ENCODE measurements around the gene GPR35. TPM values are rescaled to one million over a fixed set of nuclear protein-coding genes. Genes with fewer than 3 reads are reported as not detected.
"Not testable (repeated sequence)": the region's sequence is repeated elsewhere in the genome, so short reads cannot be mapped to it uniquely, and the experiment has no call there.

GPR35 gene
- total and polyA plus RNA-seq, 11 donors, result 0.48 to 2.7 (median 0.93) TPM; not detected in 1

DNA sequence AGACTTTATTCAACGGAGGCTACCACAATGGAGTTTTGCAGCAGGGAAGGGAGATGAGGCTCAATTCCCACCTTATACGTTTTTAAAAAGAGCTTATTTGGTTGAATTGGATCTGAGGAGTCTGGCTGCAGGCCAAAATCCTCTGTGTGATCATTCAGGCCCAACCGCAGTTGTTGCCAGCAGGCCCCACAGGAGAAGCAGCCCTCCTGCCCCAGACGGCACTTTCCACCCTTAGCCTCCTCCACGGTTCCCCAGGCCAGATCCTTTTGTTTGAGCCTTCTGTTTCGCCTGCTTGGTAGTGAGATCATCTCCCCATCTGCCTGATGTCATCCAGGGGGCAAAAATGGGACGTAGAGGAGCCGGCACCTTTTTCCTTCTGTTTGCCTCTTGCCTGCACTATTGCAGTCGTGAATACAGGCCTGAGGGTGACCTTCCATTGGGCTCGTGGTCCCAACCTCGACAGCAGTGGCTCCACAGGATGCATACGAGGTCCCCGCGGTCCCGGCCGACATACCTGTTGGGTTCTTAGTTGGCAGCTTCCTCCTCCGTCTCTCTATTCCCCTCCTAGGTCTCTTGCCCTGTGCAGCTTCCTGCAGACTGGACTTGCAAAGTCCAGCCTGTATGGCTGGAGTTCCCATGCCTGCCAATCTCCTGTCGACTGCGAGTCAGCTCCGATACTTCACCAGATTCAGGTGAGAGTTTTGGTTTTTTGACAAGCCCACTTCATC is 9.3 kb upstream of the GPR35 start:
- intact Hi-C loops (cut with DNase I), result no loop called here
- TF ChIP-seq CTCF (IDR thresholded peaks at IDR 0.05) (no peak), POLR2A (IDR thresholded peaks at IDR 0.05) (no peak)
- 84 to 87% (median 85%) methylated on average over 19 to 20 of the region's 20 CpGs for WGBS, 4 donors
- no peaks in the 10 kb centered on the region for H3K27me3 ChIP-seq
- DNase-seq (peak in 3 of 5 donors; percentile 13 to 46 (median 16)), ATAC-seq (no peak)
- H3K4me3 ChIP-seq, result no peak overlapping the region
- H3K9me3 ChIP-seq, result peaks cover 0 to 13% (median 0%) of the 10 kb centered on the region in 12 donors
- no peak overlapping the region for H3K27ac ChIP-seq
- peaks cover 0 to 8% (median 0%) of the 10 kb centered on the region in 9 donors for H3K36me3 ChIP-seq
- peaks cover 0 to 39% (median 0%) of the 10 kb centered on the region in 12 donors for H3K4me1 ChIP-seq

DNA sequence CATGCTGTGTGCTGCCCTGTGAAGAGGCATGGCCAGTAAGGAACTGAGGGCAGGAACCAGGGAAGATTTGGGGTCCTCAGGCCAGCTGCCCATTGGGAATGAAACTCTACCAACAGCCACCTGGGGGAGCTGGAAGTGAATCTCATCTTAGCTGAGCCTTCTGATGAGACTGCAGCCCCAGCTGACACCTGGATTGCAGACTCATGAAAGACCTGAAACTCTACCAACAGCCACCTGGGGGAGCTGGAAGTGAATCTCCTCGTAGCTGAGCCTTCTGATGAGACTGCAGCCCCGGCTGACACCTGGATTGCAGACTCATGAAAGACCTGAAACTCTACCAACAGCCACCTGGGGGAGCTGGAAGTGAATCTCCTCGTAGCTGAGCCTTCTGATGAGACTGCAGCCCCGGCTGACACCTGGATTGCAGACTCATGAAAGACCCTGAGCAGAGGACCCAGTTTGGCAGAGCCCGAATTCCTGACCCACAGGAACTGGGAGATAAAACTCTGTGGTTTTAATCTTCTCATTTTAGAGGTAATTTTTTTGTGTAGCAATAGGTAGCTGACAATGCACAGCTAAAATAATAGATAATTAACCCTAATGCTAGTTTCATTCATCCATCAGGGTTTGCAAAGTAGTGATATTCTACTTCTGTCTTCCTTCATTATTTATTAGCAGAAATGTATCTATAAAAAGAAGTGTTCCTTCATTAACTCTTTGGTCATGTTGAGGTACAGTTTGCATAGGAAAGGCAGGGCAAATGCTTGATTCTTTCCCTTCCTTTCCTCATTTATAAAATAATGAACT is 8.2 kb upstream of the GPR35 start:
- DNase-seq, result peak in 1 of 5 donors; percentile 5
- 76 to 94% (median 86%) methylated on average over 4 to 5 of the region's 5 CpGs for WGBS, 4 donors
- Histone ChIP-seq H3K9me3 (peaks cover 0 to 13% (median 0%) of the 10 kb centered on the region in 12 donors), H3K4me1 (peaks cover 0 to 40% (median 0%) of the 10 kb centered on the region in 12 donors)
- H3K4me3 ChIP-seq; intact Hi-C loops (cut with DNase I); H3K27ac ChIP-seq; ATAC-seq; H3K27me3 ChIP-seq; H3K36me3 ChIP-seq: not testable (repeated sequence)

GRCh38 chr2:240618776-240619175 is 6.5 kb upstream of the GPR35 start:
- Histone ChIP-seq H3K4me1 (peaks cover 0 to 39% (median 0%) of the 10 kb centered on the region in 12 donors), H3K27me3 (no peaks in the 10 kb centered on the region), H3K36me3 (peaks cover 0 to 8% (median 0%) of the 10 kb centered on the region in 9 donors), H3K9me3 (peaks cover 0 to 13% (median 0%) of the 10 kb centered on the region in 12 donors), H3K4me3 (no peak overlapping the region), H3K27ac (no peak overlapping the region)
- intact Hi-C loops (cut with DNase I), result no loop called here
- TF ChIP-seq POLR2A (IDR thresholded peaks at IDR 0.05), result no peak
- TF ChIP-seq CTCF (IDR thresholded peaks at IDR 0.05), result no peak
- WGBS, 4 donors, result 77 to 96% (median 83%) methylated on average over 6 of the region's 6 CpGs
- peak in 1 of 5 donors; percentile 10 for DNase-seq
- no peak for ATAC-seq

DNA sequence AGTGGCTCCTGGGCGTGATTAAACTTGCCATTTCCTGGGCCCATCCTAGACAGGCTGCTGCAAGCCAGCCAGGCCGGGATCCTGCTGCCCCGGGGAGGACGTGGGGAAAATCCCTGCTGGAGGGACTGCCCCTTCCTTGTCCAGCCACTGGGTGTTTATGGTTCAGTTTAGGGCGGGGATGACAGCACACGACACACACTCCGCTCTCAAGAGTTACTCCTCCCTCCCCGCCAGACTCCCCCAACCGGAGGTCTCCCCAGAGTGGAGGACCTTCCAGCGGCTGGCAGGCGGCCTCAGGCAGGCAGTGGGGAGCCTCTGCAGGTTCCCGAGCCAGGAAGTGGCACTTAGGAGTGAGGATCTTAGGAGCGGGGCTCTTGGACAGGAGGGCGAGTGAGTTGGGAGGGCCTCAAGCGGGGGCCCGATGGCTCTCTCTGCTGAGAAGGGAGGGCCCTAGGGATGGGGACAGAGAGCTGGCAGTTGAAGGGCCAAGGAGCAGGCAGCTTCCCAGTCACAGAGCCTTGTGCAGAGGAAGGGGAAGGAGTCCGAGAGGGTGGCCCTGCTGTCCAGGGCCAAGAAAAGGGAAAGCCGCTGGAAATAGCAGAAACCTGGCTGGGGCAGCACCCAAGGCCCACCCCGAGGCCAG is 5.7 kb upstream of the GPR35 start:
- Histone ChIP-seq H3K9me3 (peaks cover 0 to 13% (median 0%) of the 10 kb centered on the region in 12 donors), H3K27ac (no peak overlapping the region), H3K36me3 (peaks cover 0 to 8% (median 0%) of the 10 kb centered on the region in 9 donors), H3K4me1 (peaks cover 0 to 45% (median 0%) of the 10 kb centered on the region in 12 donors), H3K27me3 (no peaks in the 10 kb centered on the region), H3K4me3 (no peak overlapping the region)
- peak in 4 of 5 donors; percentile 12 to 46 (median 20) for DNase-seq
- WGBS, 4 donors, result 88 to 92% (median 90%) methylated on average over 11 to 19 of the region's 19 CpGs
- intact Hi-C loops (cut with DNase I), result no loop called here
- TF ChIP-seq CTCF (IDR thresholded peaks at IDR 0.05), result no peak
- no peak for TF ChIP-seq POLR2A (IDR thresholded peaks at IDR 0.05)
- ATAC-seq, result no peak

Measured in heart left ventricle (tissue), 16 donors.